PC-3 (cell line): ENCODE results near the gene SSTR3. TPM values are rescaled to one million over a fixed set of nuclear protein-coding genes. Genes with fewer than 3 reads are reported as not detected.

Experiments
- ATAC-seq: fragments of 200-7000 bp; cut with Tn5 transposase; 2 replicates; pipeline ENCODE4 v1.9.1; 2020; ENCODE audit warnings: mild to moderate bottlenecking, moderate library complexity
- BruUV-seq: library from RNA; stranded (reverse); fragments of 400-500 nt; replicated peaks from 2 replicates; lab custom pipeline; 2021; lab: Mats Ljungman, UMichigan
- CTCF ChIA-PET: fragments of 300-600 bp; sonication (Branson Sonifier 250); formaldehyde crosslinking; loops from one replicate; lab custom pipeline; 2022; ENCODE audit warnings: antibody characterized with exemption; lab: Charles Lee
- POLR2A ChIA-PET: fragments of 300-600 bp; sonication (Branson Sonifier 250); formaldehyde crosslinking; loops from one replicate; lab custom pipeline; 2022; ENCODE audit warnings: antibody characterized with exemption; ENCODE audit not compliant: unreplicated experiment; lab: Charles Lee
- DNase-seq: peaks from one replicate; pipeline ENCODE4 v3.0.0-alpha.2; 2015
- H2AFZ ChIP-seq: fragments of 300-600 bp; sonication (generic); 2 replicates; pipeline ENCODE4 v1.6.0; 2016; ENCODE audit warnings: antibody characterized with exemption, low read length
- H3F3A ChIP-seq: fragments of 300-600 bp; sonication (generic); one replicate; pipeline ENCODE4 v1.6.0; 2017; ENCODE audit warnings: antibody characterized with exemption, low read length, control low read depth, mild to moderate bottlenecking; ENCODE audit not compliant: unreplicated experiment
- H3K27ac ChIP-seq: fragments of 300-600 bp; sonication (generic); 2 replicates; pipeline ENCODE4 v1.5.1; 2016; ENCODE audit warnings: mild to moderate bottlenecking, low read length
- H3K27me3 ChIP-seq: fragments of 300-600 bp; sonication (generic); 2 replicates; pipeline ENCODE4 v1.6.1; 2016; ENCODE audit warnings: low read length, mixed read lengths
- H3K36me3 ChIP-seq: fragments of 300-600 bp; sonication (generic); 2 replicates; pipeline ENCODE4 v1.6.1; 2016; ENCODE audit warnings: low read depth, mixed run types, low read length, mixed read lengths
- H3K4me1 ChIP-seq: fragments of 300-600 bp; sonication (generic); 2 replicates; pipeline ENCODE4 v1.5.1; 2016; ENCODE audit warnings: low read length; ENCODE audit not compliant: insufficient read depth
- H3K4me2 ChIP-seq: fragments of 300-600 bp; sonication (generic); 2 replicates; pipeline ENCODE4 v1.6.0; 2016; ENCODE audit warnings: low read length
- H3K4me3 ChIP-seq: fragments of 300-600 bp; sonication (generic); 2 replicates; pipeline ENCODE4 v1.5.1; 2016; ENCODE audit warnings: mild to moderate bottlenecking, low read length, mixed read lengths
- H3K79me2 ChIP-seq: fragments of 300-600 bp; sonication (generic); 2 replicates; pipeline ENCODE4 v1.6.1; 2017; ENCODE audit warnings: low read length, mixed read lengths
- H3K9ac ChIP-seq: fragments of 300-600 bp; sonication (generic); 2 replicates; pipeline ENCODE4 v1.6.0; 2016; ENCODE audit warnings: mild to moderate bottlenecking, low read length
- H3K9me2 ChIP-seq: fragments of 300-600 bp; sonication (generic); replicated peaks from 2 replicates; pipeline ENCODE4 v1.6.1; 2016; ENCODE audit warnings: mixed run types, low read length, mixed read lengths
- H3K9me3 ChIP-seq: fragments of 300-600 bp; sonication (generic); 2 replicates; pipeline ENCODE4 v1.6.1; 2016; ENCODE audit warnings: low read length, mixed read lengths
- H4K20me1 ChIP-seq: fragments of 300-600 bp; sonication (generic); 2 replicates; pipeline ENCODE4 v1.6.1; 2016; ENCODE audit warnings: low read length, mixed read lengths
- CTCF ChIP-seq: fragments of 300-600 bp; sonication (generic); conservative IDR thresholded peaks from 2 replicates; pipeline ENCODE4 v1.5.1; 2017; ENCODE audit warnings: antibody characterized with exemption, low read depth, mild to moderate bottlenecking, low read length
- EZH2 ChIP-seq: fragments of 300-600 bp; sonication (generic); IDR thresholded peaks from one replicate; pipeline ENCODE4 v1.6.1; 2017; ENCODE audit warnings: antibody characterized with exemption, mild to moderate bottlenecking, low read length; ENCODE audit not compliant: unreplicated experiment
- EZH2phosphoT487 ChIP-seq: fragments of 300-600 bp; sonication (generic); IDR thresholded peaks from 2 replicates; pipeline ENCODE4 v1.6.1; 2018; ENCODE audit warnings: mild to moderate bottlenecking, antibody characterized with exemption, low read length, borderline replicate concordance
- intact Hi-C: fragments of 100-400 bp; cut with micrococcal nuclease; formaldehyde crosslinking; loops from 2 replicates; pipeline ENCODE4 v1.9.0; 2023
- total RNA-seq: library from RNA; depleted of rRNA; stranded (reverse); fragments of >200 nt; gene quantifications from 2 replicates; pipeline ENCODE4 v1.2.3, GENCODE V29; 2014

Gene SSTR3
- total RNA-seq, 1 experiment from 2014 or later, result 0.55 TPM

GRCh38 chr22:37199760-37200108 is 12.5 kb downstream of the SSTR3 start:
- CTCF ChIA-PET, result interaction anchor here (0.9 to 1.2 kb wide), 3 partner anchors 30 to 148 kb away, joined by 3 to 5 read pairs (median 4); partner anchors contain the start of gene KCTD17
- Histone ChIP-seq H3K4me3 (peak overlapping the region; percentile 57), H3K27ac (peak overlapping the region; percentile 57), H3K36me3 (no peaks in the 10 kb centered on the region), H3K9ac (peak overlapping the region; percentile 95), H3K9me2 (no peaks in the 10 kb centered on the region), H4K20me1 (no peaks in the 10 kb centered on the region), H3K79me2 (no peaks in the 10 kb centered on the region), H3F3A (no peaks in the 10 kb centered on the region), H3K4me1 (peaks cover 40% of the 10 kb centered on the region), H3K4me2 (peak overlapping the region; percentile 94), H3K9me3 (no peaks in the 10 kb centered on the region), H2AFZ (peak overlapping the region; percentile 99), H3K27me3 (no peaks in the 10 kb centered on the region)
- ATAC-seq, result peak; percentile 11
- DNase-seq, result peak; percentile 30
- TSS peak; percentile 65 for BruUV-seq
- POLR2A ChIA-PET, result interaction anchor here (0.6 kb wide), 1 partner anchor 30 kb away, joined by 4 read pairs; no protein-coding TSS in a partner anchor
- intact Hi-C loops, result loop anchor here (1.0 to 10.0 kb wide), 3 partner anchors 33 to 213 kb away; no protein-coding TSS in a partner anchor
- no peak for TF ChIP-seq EZH2phosphoT487
- TF ChIP-seq CTCF, result 0 out of 2 replicates have a peak, but pooled peaks have one; percentile 3
- TF ChIP-seq EZH2, result no peak

DNA sequence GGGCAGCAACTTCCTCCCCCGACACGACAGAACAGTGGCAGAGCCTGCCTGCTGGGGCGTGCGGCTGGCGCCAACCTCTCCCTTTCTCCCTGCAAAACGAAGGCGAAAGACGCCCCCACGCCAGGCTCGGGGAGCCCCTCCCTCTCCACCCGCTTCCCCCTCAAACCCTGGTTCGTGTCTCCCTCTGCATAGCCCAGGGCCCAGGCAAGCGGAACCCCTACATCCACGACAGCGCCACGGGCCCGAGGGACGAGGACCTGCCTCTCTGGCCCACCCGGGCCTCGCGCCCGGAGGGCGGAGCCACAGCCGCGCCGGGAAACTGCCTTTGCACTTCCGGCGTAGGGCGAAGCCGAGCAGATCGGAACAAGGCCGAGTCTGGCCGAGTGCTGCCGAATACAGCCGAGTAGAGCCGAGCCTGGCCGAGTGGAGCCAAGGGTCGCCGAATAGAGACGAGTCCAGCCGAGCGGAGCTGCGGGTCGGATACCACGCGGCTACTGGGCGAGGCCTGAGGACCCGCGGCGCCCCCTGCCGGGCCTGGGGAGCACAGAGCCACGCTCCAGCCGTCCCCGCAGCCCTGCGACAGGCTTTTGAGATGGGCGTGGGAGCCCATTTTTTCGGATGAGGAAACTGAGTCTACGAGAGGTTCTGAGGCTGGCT is 13.0 kb downstream of the SSTR3 start:
- BruUV-seq, result no TSS peak
- CTCF ChIA-PET, result interaction anchor here (0.9 to 1.2 kb wide), 3 partner anchors 30 to 148 kb away, joined by 3 to 5 read pairs (median 4); partner anchors contain the start of gene KCTD17
- no peaks in the 10 kb centered on the region for H3K79me2 ChIP-seq
- peak overlapping the region; percentile 99 for H2AFZ ChIP-seq
- no peaks in the 10 kb centered on the region for H4K20me1 ChIP-seq
- DNase-seq, result peak; percentile 97
- POLR2A ChIA-PET, result interaction anchor here (0.6 kb wide), 1 partner anchor 31 kb away, joined by 4 read pairs; no protein-coding TSS in a partner anchor
- peak overlapping the region; percentile 95 for H3K9ac ChIP-seq
- H3K4me3 ChIP-seq, result peak overlapping the region; percentile 69
- H3F3A ChIP-seq, result no peaks in the 10 kb centered on the region
- peak; percentile 89 for ATAC-seq
- intact Hi-C loops, result loop anchor here (1.0 to 10.0 kb wide), 3 partner anchors 33 to 212 kb away; no protein-coding TSS in a partner anchor
- H3K27ac ChIP-seq, result peak overlapping the region; percentile 97
- H3K9me3 ChIP-seq, result no peaks in the 10 kb centered on the region
- peaks cover 40% of the 10 kb centered on the region for H3K4me1 ChIP-seq
- no peaks in the 10 kb centered on the region for H3K27me3 ChIP-seq
- H3K4me2 ChIP-seq, result peak overlapping the region; percentile 94
- no peaks in the 10 kb centered on the region for H3K36me3 ChIP-seq
- TF ChIP-seq CTCF, result peak; percentile 72
- no peak for TF ChIP-seq EZH2
- H3K9me2 ChIP-seq, result no peaks in the 10 kb centered on the region
